GM12872 (cell line): ENCODE data around the gene HCAR2.
A peak's percentile ranks its signal among the peaks of the same experiment; 100 is the strongest.
"Not testable (repeated sequence)": the region's sequence is repeated elsewhere in the genome, so short reads cannot be mapped to it uniquely, and the experiment has no call there.

Experiments
- CTCF ChIP-seq: IDR thresholded peaks from 3 replicates; pipeline ENCODE4 v1.5.1; 2011; ENCODE audit warnings: low read depth, mild to moderate bottlenecking, low read length, moderate library complexity; ENCODE audit not compliant: insufficient read depth

HCAR2 gene

GRCh38 chr12:122702890-122703611 lies at the start of gene HCAR2:
Gene HCAR2 (minus strand): TSS chr12:122703357. CDS start chr12:122703283, 74 bp downstream.
- not testable (repeated sequence) for TF ChIP-seq CTCF

- TF ChIP-seq CTCF: peak; percentile 94
Measured at GRCh38 chr12:122752464-122753318, 49.5 kb upstream of the HCAR2 start, which contains the start of gene DENR. Gene DENR (plus strand): TSS chr12:122752824. CDS start chr12:122753702, 878 bp downstream.

- no peak for TF ChIP-seq CTCF
Measured at GRCh38 chr12:122749569-122750332, 46.6 kb upstream of the HCAR2 start.

GRCh38 chr12:122747224-122748135 lies 44.3 kb upstream of the HCAR2 start:
- TF ChIP-seq CTCF: no peak

- TF ChIP-seq CTCF: no peak
Measured at GRCh38 chr12:122743895-122744525, 40.9 kb upstream of the HCAR2 start.

- no peak for TF ChIP-seq CTCF
Measured at GRCh38 chr12:122740351-122740750, 37.2 kb upstream of the HCAR2 start.
